Fibroblast of pulmonary artery (primary cell): Measurements from ENCODE around the gene PKD2L2.
"Not testable (repeated sequence)": the region's sequence is repeated elsewhere in the genome, so short reads cannot be mapped to it uniquely, and the experiment has no call there.

Experiments
- DNase-seq: peaks from one replicate; pipeline ENCODE4 v3.0.0-alpha.2; 2010; ENCODE audit warnings: low read depth
- H3K4me3 ChIP-seq: replicated peaks from 2 replicates; pipeline ENCODE4 v1.5.1; 2011; ENCODE audit warnings: low read depth, mild to moderate bottlenecking, control low read depth, low read length, moderate library complexity
- TF ChIP-seq, protein P1 (sequence below): IDR thresholded peaks from 2 replicates; pipeline ENCODE4 v1.5.1; 2011; ENCODE audit warnings: mild to moderate bottlenecking, control low read depth, low read length, inconsistent platforms; ENCODE audit errors: missing control alignments

PKD2L2 gene

DNA sequence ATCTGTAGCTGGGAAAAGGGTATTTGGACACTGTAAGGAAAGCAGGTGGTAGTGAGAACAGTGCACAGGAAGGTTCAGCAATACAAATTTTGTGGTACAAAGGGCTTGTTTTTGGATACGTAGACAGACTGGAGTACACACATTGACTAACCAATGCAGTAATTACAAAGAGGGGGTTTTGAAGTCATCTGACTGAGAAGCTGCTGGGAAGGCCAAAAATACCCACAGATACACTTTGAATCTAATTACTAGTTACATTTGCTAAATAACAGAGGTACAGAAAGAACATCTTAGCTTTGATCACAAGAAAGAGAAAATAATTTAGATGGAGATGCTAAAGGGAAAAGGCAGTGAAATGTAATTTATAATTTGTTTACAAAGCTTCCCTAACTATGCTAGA, 45.9 kb downstream of the PKD2L2 start:
- DNase-seq: no peak
- H3K4me3 ChIP-seq: no peak overlapping the region
- TF ChIP-seq, protein P1, sequence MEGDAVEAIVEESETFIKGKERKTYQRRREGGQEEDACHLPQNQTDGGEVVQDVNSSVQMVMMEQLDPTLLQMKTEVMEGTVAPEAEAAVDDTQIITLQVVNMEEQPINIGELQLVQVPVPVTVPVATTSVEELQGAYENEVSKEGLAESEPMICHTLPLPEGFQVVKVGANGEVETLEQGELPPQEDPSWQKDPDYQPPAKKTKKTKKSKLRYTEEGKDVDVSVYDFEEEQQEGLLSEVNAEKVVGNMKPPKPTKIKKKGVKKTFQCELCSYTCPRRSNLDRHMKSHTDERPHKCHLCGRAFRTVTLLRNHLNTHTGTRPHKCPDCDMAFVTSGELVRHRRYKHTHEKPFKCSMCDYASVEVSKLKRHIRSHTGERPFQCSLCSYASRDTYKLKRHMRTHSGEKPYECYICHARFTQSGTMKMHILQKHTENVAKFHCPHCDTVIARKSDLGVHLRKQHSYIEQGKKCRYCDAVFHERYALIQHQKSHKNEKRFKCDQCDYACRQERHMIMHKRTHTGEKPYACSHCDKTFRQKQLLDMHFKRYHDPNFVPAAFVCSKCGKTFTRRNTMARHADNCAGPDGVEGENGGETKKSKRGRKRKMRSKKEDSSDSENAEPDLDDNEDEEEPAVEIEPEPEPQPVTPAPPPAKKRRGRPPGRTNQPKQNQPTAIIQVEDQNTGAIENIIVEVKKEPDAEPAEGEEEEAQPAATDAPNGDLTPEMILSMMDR: no peak

DNA sequence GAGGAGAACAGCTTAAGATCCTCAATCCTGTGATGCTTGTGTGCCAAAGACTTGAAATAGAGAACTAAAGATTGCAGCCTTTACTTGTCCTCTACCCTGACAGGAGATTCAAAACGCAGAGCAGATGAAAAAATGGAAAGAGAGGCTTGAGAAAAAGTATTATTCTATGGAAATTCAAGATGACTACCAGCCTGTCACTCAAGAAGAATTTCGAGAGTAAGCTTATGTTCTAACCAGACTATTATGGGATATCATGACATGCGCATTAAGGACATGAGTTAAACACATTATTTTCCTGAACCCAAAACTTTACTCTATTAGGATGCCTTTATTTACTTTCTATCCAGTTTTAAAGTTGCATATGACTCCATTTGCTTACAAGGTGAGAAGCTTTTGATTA, 46.4 kb downstream of the PKD2L2 start:
- TF ChIP-seq, protein P1: no peak
- no peak overlapping the region for H3K4me3 ChIP-seq
- no peak for DNase-seq

DNA sequence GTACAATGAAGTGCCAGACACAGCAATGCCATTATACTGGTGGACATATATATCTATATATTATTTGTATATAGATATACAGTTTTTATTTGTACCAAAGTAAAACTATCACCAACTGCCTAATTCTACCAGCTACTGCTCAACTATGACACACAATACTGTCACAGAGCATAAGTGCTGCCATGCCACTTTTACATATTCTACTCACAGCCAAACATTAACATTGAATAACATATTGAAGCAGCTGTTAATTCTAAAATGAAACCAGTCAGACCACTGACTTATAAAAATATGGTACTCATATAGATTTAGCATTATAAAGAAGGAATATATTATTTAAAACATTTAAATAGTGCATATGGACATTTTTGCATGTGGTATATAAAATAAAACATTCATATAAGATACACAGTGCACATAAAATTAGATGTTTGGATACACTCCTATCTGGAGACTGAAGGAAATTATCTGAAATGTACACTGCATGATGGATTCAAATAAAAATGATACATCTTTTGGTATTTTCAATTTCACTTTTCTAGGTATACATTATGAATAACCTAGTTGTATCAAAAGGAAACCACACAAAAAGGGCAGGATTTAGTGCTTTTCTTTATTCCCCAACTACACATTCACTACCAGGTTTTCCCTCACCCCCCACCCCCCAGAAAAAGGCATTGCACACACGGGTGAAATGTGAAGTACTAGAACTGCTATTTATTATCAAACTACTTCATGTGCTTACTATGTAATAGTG, 48.9 kb downstream of the PKD2L2 start:
- TF ChIP-seq, protein P1: no peak
- H3K4me3 ChIP-seq: no peak overlapping the region
- no peak for DNase-seq

DNA sequence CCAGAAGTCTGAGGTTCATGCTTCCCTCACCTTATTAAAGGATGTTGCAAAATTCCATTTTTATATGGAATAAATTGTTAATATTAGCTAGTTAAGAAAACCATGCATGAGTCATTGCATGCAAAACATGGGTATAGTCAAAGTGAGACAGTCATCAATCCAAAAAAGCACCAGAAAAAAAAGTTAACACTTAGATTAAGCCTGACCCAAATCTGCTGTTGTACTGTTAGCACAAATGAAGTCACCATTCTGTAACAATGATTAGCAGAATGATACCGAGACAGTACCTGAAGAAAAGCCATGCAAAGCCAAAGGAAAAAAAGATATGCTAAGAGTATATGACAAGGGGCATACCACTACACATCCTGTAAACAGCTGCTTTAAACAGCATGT, 49.5 kb downstream of the PKD2L2 start:
- H3K4me3 ChIP-seq: no peak overlapping the region
- DNase-seq: no peak
- TF ChIP-seq, protein P1: no peak

DNA sequence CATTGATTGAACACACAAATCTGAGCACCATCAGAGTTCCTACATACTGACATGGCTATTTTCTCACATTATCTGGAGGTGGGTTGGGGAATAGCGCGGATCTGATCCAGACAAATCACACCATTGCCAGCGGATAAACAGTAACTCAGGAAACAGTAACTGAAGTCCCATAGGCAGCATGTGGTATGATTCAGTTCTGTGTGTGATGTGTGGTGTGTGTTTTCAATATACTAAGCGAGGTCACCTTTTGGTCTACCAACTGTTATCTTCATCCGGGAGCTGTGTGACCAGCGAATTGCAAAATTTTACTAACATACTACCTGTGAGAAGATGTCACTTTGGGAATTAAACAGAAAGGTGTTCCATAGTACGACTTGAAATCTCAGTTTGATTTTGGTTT, 50.1 kb downstream of the PKD2L2 start:
- no peak overlapping the region for H3K4me3 ChIP-seq
- no peak for DNase-seq
- TF ChIP-seq, protein P1: no peak

DNA sequence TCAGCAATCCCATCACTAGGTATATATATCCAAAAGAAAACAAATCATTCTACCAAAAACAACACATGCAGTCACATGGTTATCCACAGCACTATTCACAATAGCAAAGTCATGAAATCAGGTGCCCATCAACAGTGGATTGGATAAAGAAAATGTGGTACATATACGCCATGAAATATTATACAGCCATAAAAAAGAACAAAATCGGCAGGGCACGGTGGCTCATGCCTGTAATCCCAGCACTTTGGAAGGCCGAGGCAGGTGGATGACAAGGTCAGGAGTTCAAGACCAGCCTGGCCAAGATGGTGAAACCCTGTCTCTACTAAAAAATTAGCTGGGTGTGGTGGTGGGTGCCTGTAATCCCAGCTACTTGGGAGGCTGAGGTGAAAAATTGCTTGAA, 55.0 kb downstream of the PKD2L2 start:
- H3K4me3 ChIP-seq, DNase-seq: not testable (repeated sequence)

DNA sequence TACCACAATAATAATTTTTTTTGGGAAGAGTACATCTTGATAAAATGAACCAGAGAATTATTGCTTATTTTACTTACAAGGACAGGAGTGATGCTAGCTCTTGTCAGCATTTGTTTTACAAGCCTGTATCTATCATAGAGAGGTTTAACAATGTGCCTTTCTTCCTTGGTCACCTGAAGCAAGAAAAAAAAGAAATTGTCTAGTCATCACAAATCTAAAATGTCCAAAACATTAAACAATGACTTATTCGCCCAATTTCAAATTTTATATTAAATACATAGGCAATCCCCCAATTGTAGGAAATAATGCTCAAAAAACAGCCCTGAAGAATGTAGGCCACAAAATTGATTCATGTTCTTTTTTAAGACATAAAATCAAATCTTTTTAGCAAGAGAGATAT, 56.6 kb downstream of the PKD2L2 start:
- DNase-seq: no peak
- no peak overlapping the region for H3K4me3 ChIP-seq
- TF ChIP-seq, protein P1: no peak
